Neuronal stem cell (in vitro differentiated cells): Measurements from ENCODE around the gene C2orf76.

Experiments
- DNase-seq: peaks from one replicate; pipeline ENCODE4 v3.0.0-alpha.2; 2013; ENCODE audit warnings: low spot score
- H2AFZ ChIP-seq: one replicate; pipeline ENCODE4 v1.6.1; 2013; ENCODE audit warnings: mild to moderate bottlenecking, low read length, inconsistent platforms
- H2AK5ac ChIP-seq: 2 replicates; pipeline ENCODE4 v1.6.1; 2013; ENCODE audit warnings: low read depth, mild to moderate bottlenecking, inconsistent platforms, low read length, moderate library complexity, mixed read lengths
- H2BK120ac ChIP-seq: 2 replicates; pipeline ENCODE4 v1.6.1; 2013; ENCODE audit warnings: low read depth, mild to moderate bottlenecking, inconsistent platforms, low read length, moderate library complexity, mixed read lengths
- H2BK12ac ChIP-seq: one replicate; pipeline ENCODE4 v1.6.1; 2013; ENCODE audit warnings: low read length, inconsistent platforms
- H2BK15ac ChIP-seq: 2 replicates; pipeline ENCODE4 v1.6.1; 2013; ENCODE audit warnings: mild to moderate bottlenecking, low read length, inconsistent platforms, mixed read lengths
- H2BK5ac ChIP-seq: one replicate; pipeline ENCODE4 v1.6.1; 2013; ENCODE audit warnings: inconsistent platforms, mild to moderate bottlenecking, low read length, moderate library complexity
- H3K14ac ChIP-seq: one replicate; pipeline ENCODE4 v1.6.1; 2013; ENCODE audit warnings: low read length, inconsistent platforms
- H3K18ac ChIP-seq: 2 replicates; pipeline ENCODE4 v1.6.1; 2013; ENCODE audit warnings: low read length, inconsistent platforms
- H3K23ac ChIP-seq: 2 replicates; pipeline ENCODE4 v1.6.1; 2013; ENCODE audit warnings: low read depth, mild to moderate bottlenecking, mixed read lengths, low read length, inconsistent platforms; ENCODE audit not compliant: poor library complexity
- H3K27ac ChIP-seq: replicated peaks from 3 replicates; pipeline ENCODE4 v1.5.1; 2013; ENCODE audit warnings: low read length, inconsistent platforms
- H3K27me3 ChIP-seq, 3 experiments: 2 replicates each; pipeline ENCODE4 v1.6.1; 2013; ENCODE audit warnings: low read length in 3 of 3, mild to moderate bottlenecking in 2 of 3, inconsistent platforms in 1 of 3, low read depth in 1 of 3, mixed read lengths in 1 of 3, moderate library complexity in 1 of 3; ENCODE audit not compliant: control insufficient read depth in 3 of 3, insufficient read depth in 3 of 3
- H3K36me3 ChIP-seq, 2 donors: replicated peaks in 1 of 2; 2 replicates each; pipeline ENCODE4 v1.6.1; 2013; ENCODE audit warnings: low read length in 2 of 2; ENCODE audit not compliant: control insufficient read depth in 2 of 2, insufficient read depth in 2 of 2
- H3K4ac ChIP-seq: 2 replicates; pipeline ENCODE4 v1.6.1; 2013; ENCODE audit warnings: inconsistent platforms, mild to moderate bottlenecking, low read length, moderate library complexity
- H3K4me1 ChIP-seq, 2 donors: 1 replicate in 1 of 2; 2 replicates in 1 of 2; pipeline ENCODE4 v1.6.1; 2013; ENCODE audit warnings: low read length in 2 of 2, low read depth in 1 of 2; ENCODE audit not compliant: control insufficient read depth in 2 of 2, insufficient read depth in 1 of 2
- H3K4me2 ChIP-seq: one replicate; pipeline ENCODE4 v1.6.1; 2013; ENCODE audit warnings: mild to moderate bottlenecking, low read length, inconsistent platforms; ENCODE audit not compliant: insufficient read depth, poor library complexity, severe bottlenecking
- H3K4me3 ChIP-seq, 2 donors: 2 replicates each; pipeline ENCODE4 v1.5.1; 2013; ENCODE audit warnings: low read length in 2 of 2, mild to moderate bottlenecking in 2 of 2, inconsistent platforms in 1 of 2, moderate library complexity in 1 of 2
- H3K79me1 ChIP-seq: one replicate; pipeline ENCODE4 v1.6.1; 2013; ENCODE audit warnings: low read depth, mild to moderate bottlenecking, inconsistent platforms, low read length, moderate library complexity
- H3K9ac ChIP-seq: one replicate; pipeline ENCODE4 v1.6.1; 2013; ENCODE audit warnings: mild to moderate bottlenecking, low read depth, low read length, inconsistent platforms; ENCODE audit not compliant: poor library complexity
- H3K9me3 ChIP-seq, 2 donors: replicated peaks in 1 of 2; 2 replicates each; pipeline versions ENCODE3 to v1.6.1; 2013; ENCODE audit warnings: low read length in 2 of 2, mild to moderate bottlenecking in 2 of 2, inconsistent platforms in 1 of 2, low read depth in 1 of 2, mixed read lengths in 1 of 2, moderate library complexity in 1 of 2; ENCODE audit not compliant: control insufficient read depth in 2 of 2, insufficient read depth in 1 of 2
- H4K8ac ChIP-seq: one replicate; pipeline ENCODE4 v1.6.1; 2013; ENCODE audit warnings: low read depth, mild to moderate bottlenecking, inconsistent platforms, low read length, moderate library complexity
- H4K91ac ChIP-seq: one replicate; pipeline ENCODE4 v1.6.1; 2013; ENCODE audit warnings: low read length, low read depth, mild to moderate bottlenecking, inconsistent platforms; ENCODE audit not compliant: poor library complexity
- WGBS, 2 donors: extraction: QIAGEN DNeasy Blood & Tissue Kit; methylation state at CpG; one replicate each; pipeline ENCODE4 v1.1.7; 2013; ENCODE audit warnings: missing lambda C conversion rate in 2 of 2, mixed read lengths in 1 of 2; ENCODE audit not compliant: insufficient read length in 2 of 2, insufficient replicate concordance in 1 of 2; ENCODE audit errors: extremely low coverage in 2 of 2; 5-methylcytosine and 5-hydroxymethylcytosine counted together

C2orf76 gene

DNA sequence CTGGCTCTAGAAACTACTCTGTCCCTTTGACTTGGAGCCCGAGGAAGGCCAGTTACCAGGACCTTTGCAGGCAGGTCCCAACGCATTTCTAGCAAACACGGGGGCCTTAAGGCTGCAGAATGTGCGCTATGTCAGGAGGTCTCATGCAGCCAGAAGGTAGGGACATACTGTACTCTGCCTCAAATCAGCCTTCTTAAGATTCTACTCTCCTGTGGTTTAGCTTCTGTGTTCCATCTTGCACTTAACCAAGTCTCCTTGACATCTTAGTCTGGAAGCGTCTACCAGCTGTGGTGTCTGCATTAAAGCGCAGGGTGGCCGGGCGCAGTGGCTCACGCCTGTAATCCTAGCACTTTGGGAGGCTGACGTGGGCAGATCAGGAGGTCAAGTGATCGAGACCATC lies 77.5 kb downstream of the C2orf76 start:
- H3K79me1 ChIP-seq: peaks cover 2% of the 10 kb centered on the region
- DNase-seq: no peak
- H2BK15ac ChIP-seq: no peak overlapping the region
- H2AK5ac ChIP-seq: no peak overlapping the region
- no peak overlapping the region for H2BK12ac ChIP-seq
- no peak overlapping the region for H3K18ac ChIP-seq
- H3K4ac ChIP-seq: no peak overlapping the region
- no peak overlapping the region for H3K23ac ChIP-seq
- H3K14ac ChIP-seq: no peak overlapping the region
- H4K91ac ChIP-seq: no peak overlapping the region
- H3K9ac ChIP-seq: no peak overlapping the region
- H2BK120ac ChIP-seq: no peak overlapping the region
- no CpG with 5 or more reads among the region's 11 CpGs for WGBS, 2 donors
- H2BK5ac ChIP-seq: no peak overlapping the region
- H3K27ac ChIP-seq: no peak overlapping the region
- H2AFZ ChIP-seq: no peak overlapping the region
- no peak overlapping the region for H4K8ac ChIP-seq
- H3K27me3 ChIP-seq: no peaks in the 10 kb centered on the region
- H3K9me3 ChIP-seq: no peaks in the 10 kb centered on the region
- H3K36me3 ChIP-seq: no peaks in the 10 kb centered on the region
- H3K4me1 ChIP-seq: peaks cover 0 to 3% of the 10 kb centered on the region in 2 donors
- no peak overlapping the region for H3K4me2 ChIP-seq
- H3K4me3 ChIP-seq: no peak overlapping the region

GRCh38 chr2:119288576-119288975 lies 78.1 kb downstream of the C2orf76 start:
- Histone ChIP-seq H3K23ac (no peak overlapping the region), H3K4ac (no peak overlapping the region), H2BK15ac (no peak overlapping the region), H4K8ac (no peak overlapping the region), H3K4me3 (no peak overlapping the region), H4K91ac (no peak overlapping the region), H2AFZ (no peak overlapping the region), H2BK120ac (no peak overlapping the region), H3K27ac (no peak overlapping the region), H2BK5ac (no peak overlapping the region), H3K4me1 (peaks cover 0 to 3% of the 10 kb centered on the region in 2 donors), H3K4me2 (no peak overlapping the region), H2AK5ac (no peak overlapping the region), H3K27me3 (no peaks in the 10 kb centered on the region), H3K14ac (no peak overlapping the region), H2BK12ac (no peak overlapping the region), H3K36me3 (no peaks in the 10 kb centered on the region), H3K79me1 (peaks cover 2% of the 10 kb centered on the region), H3K9me3 (no peaks in the 10 kb centered on the region), H3K18ac (peak overlapping the region; percentile 58), H3K9ac (no peak overlapping the region)
- no CpG with 5 or more reads among the region's 6 CpGs for whole genome bisulfite sequencing, 2 donors
- DNase-seq: no peak

- H3K18ac ChIP-seq: no peak overlapping the region
- H3K4me1 ChIP-seq: no peaks in the 10 kb centered on the region
- no peak overlapping the region for H3K4ac ChIP-seq
- no peaks in the 10 kb centered on the region for H3K36me3 ChIP-seq
- H3K79me1 ChIP-seq: peaks cover 2% of the 10 kb centered on the region
- H3K4me2 ChIP-seq: no peak overlapping the region
- no peak overlapping the region for H2BK12ac ChIP-seq
- no peak overlapping the region for H3K23ac ChIP-seq
- H3K9me3 ChIP-seq: no peaks in the 10 kb centered on the region
- no peak overlapping the region for H2BK15ac ChIP-seq
- no peak overlapping the region for H2AK5ac ChIP-seq
- no peak overlapping the region for H3K4me3 ChIP-seq
- H2BK120ac ChIP-seq: no peak overlapping the region
- WGBS, 2 donors: no CpG with 5 or more reads among the region's 8 CpGs
- DNase-seq: no peak
- no peak overlapping the region for H4K8ac ChIP-seq
- H3K27me3 ChIP-seq: no peaks in the 10 kb centered on the region
- H3K27ac ChIP-seq: no peak overlapping the region
- no peak overlapping the region for H4K91ac ChIP-seq
- no peak overlapping the region for H3K14ac ChIP-seq
- H2AFZ ChIP-seq: no peak overlapping the region
- no peak overlapping the region for H3K9ac ChIP-seq
- no peak overlapping the region for H2BK5ac ChIP-seq
Observed at GRCh38 chr2:119286661-119287060, 80.0 kb downstream of the C2orf76 start.

DNA sequence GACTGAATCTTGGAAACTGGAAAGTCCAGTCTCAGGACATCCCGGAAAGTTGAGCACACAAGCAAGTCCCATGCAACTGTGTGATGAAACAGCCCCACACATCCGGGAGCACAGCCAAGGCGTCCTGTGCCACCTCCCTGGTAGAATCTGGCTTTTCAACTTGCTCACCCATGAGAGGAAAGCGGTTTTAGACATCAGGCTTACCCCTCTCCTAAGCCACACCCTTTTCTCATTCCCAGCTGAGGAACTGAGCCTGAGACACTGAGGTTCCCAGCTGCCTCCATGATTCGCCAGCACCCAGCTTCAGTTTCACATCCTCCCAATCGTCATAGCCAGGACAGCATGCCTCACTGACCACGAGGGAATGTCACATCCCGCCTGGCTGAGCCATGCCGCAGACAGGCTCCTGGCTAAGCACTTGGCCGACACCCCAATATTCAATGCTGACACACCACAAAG lies 82.7 kb downstream of the C2orf76 start:
- H3K4me1 ChIP-seq: no peaks in the 10 kb centered on the region
- H3K36me3 ChIP-seq: no peaks in the 10 kb centered on the region
- H3K18ac ChIP-seq: no peak overlapping the region
- no peak overlapping the region for H3K14ac ChIP-seq
- no peak overlapping the region for H3K4me2 ChIP-seq
- H3K27me3 ChIP-seq: no peaks in the 10 kb centered on the region
- WGBS, 2 donors: no CpG with 5 or more reads among the region's 10 CpGs
- H2AFZ ChIP-seq: no peak overlapping the region
- no peak overlapping the region for H3K27ac ChIP-seq
- H3K23ac ChIP-seq: no peak overlapping the region
- no peak overlapping the region for H4K91ac ChIP-seq
- H3K4me3 ChIP-seq: no peak overlapping the region
- DNase-seq: no peak
- H2BK12ac ChIP-seq: no peak overlapping the region
- H3K4ac ChIP-seq: no peak overlapping the region
- no peak overlapping the region for H2AK5ac ChIP-seq
- no peak overlapping the region for H4K8ac ChIP-seq
- peaks cover 2% of the 10 kb centered on the region for H3K79me1 ChIP-seq
- H2BK120ac ChIP-seq: no peak overlapping the region
- H2BK15ac ChIP-seq: no peak overlapping the region
- no peak overlapping the region for H2BK5ac ChIP-seq
- H3K9ac ChIP-seq: no peak overlapping the region
- no peaks in the 10 kb centered on the region for H3K9me3 ChIP-seq
